Measurements from ENCODE around the gene CAMK4.

The CAMK4 gene

GRCh38 chr5:111278858-111279504 is 54.8 kb downstream of the CAMK4 start:
- H3K27ac ChIP-seq = no peak overlapping the region
- TF ChIP-seq CTCF (conservative IDR thresholded peaks at IDR 0.05) = peak; percentile 74

GRCh38 chr5:111280282-111280951 is 56.2 kb downstream of the CAMK4 start:
- no peak for TF ChIP-seq CTCF (conservative IDR thresholded peaks at IDR 0.05)

GRCh38 chr5:111282798-111283197 is 58.6 kb downstream of the CAMK4 start:
- no peak for TF ChIP-seq CTCF (conservative IDR thresholded peaks at IDR 0.05)
- no peak overlapping the region for H3K27ac ChIP-seq

More at GRCh38 chr5:111280282-111280951, 56.2 kb downstream of the CAMK4 start:
- H3K27ac ChIP-seq = no peak overlapping the region

GRCh38 chr5:111284825-111285224 is 60.6 kb downstream of the CAMK4 start:
- no peak overlapping the region for H3K27ac ChIP-seq
- TF ChIP-seq CTCF (conservative IDR thresholded peaks at IDR 0.05) = no peak

GRCh38 chr5:111294551-111294950 is 70.4 kb downstream of the CAMK4 start:
- no peak for TF ChIP-seq CTCF (conservative IDR thresholded peaks at IDR 0.05)
- no peak overlapping the region for H3K27ac ChIP-seq

- no peak for TF ChIP-seq CTCF (conservative IDR thresholded peaks at IDR 0.05)
Measured at GRCh38 chr5:111295649-111296048, 71.5 kb downstream of the CAMK4 start.

GRCh38 chr5:111296570-111296969 is 72.4 kb downstream of the CAMK4 start:
- H3K27ac ChIP-seq = no peak overlapping the region
- no peak for TF ChIP-seq CTCF (conservative IDR thresholded peaks at IDR 0.05)

More at GRCh38 chr5:111295649-111296048, 71.5 kb downstream of the CAMK4 start:
- no peak overlapping the region for H3K27ac ChIP-seq

Data from VCaP (cell line).